Testis (tissue), 2 donors: ENCODE data around the gene CX3CR1.

ENCODE experiments used
- POLR2A ChIP-seq: fragments of 450-650 bp; IDR thresholded peaks from one replicate; pipeline ENCODE4 v1.6.1; 2017; ENCODE audit warnings: antibody characterized with exemption, mild to moderate bottlenecking, moderate library complexity
- TF ChIP-seq, protein P1 (sequence below), 3 experiments: fragments of 450-650 bp in 2 of 3; fragments of 200-600 bp in 1 of 3; sonication (generic) in 1 of 3; IDR thresholded peaks; one replicate each; pipeline ENCODE4 v1.5.1; 2016 to 2019; ENCODE audit warnings: antibody characterized with exemption in 3 of 3, mild to moderate bottlenecking in 2 of 3, moderate library complexity in 1 of 3

GRCh38 chr3:39237027-39237426, 42.8 kb downstream of the CX3CR1 start:
- TF ChIP-seq, protein P1, sequence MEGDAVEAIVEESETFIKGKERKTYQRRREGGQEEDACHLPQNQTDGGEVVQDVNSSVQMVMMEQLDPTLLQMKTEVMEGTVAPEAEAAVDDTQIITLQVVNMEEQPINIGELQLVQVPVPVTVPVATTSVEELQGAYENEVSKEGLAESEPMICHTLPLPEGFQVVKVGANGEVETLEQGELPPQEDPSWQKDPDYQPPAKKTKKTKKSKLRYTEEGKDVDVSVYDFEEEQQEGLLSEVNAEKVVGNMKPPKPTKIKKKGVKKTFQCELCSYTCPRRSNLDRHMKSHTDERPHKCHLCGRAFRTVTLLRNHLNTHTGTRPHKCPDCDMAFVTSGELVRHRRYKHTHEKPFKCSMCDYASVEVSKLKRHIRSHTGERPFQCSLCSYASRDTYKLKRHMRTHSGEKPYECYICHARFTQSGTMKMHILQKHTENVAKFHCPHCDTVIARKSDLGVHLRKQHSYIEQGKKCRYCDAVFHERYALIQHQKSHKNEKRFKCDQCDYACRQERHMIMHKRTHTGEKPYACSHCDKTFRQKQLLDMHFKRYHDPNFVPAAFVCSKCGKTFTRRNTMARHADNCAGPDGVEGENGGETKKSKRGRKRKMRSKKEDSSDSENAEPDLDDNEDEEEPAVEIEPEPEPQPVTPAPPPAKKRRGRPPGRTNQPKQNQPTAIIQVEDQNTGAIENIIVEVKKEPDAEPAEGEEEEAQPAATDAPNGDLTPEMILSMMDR (IDR thresholded peaks at IDR 0.05) = no peak
- TF ChIP-seq POLR2A = no peak
